CD4-positive, alpha-beta memory T cell (primary cell): ENCODE measurements around the gene LAMB2. TPM values are rescaled to one million over a fixed set of nuclear protein-coding genes. Genes with fewer than 3 reads are reported as not detected.

Experiments
- CTCF ChIA-PET: fragments of 350-600 bp; sonication (Branson Sonifier 250); formaldehyde crosslinking; loops from one replicate; lab custom pipeline; 2021; ENCODE audit warnings: inconsistent platforms; ENCODE audit not compliant: partially characterized antibody; lab: Charles Lee
- POLR2A ChIA-PET: fragments of 350-600 bp; sonication (Branson Sonifier 250); formaldehyde crosslinking; loops from one replicate; lab custom pipeline; 2021; ENCODE audit not compliant: partially characterized antibody; lab: Charles Lee
- DNase-seq, 5 donors: peaks; one replicate each; pipeline versions ENCODE4 v3.0.0 to v3.0.0-alpha.2; 2020 to 2022; ENCODE audit warnings: mixed read lengths in 1 of 5
- H3K27ac ChIP-seq: one replicate; pipeline ENCODE4 v1.7.0; 2013; ENCODE audit warnings: low read depth, low read length
- H3K27me3 ChIP-seq: 2 replicates; pipeline ENCODE4 v1.7.0; 2013; ENCODE audit warnings: mild to moderate bottlenecking, low read length, moderate library complexity; ENCODE audit not compliant: insufficient read depth
- H3K36me3 ChIP-seq: 2 replicates; pipeline ENCODE4 v1.7.0; 2013; ENCODE audit warnings: mild to moderate bottlenecking, low read length, moderate library complexity; ENCODE audit not compliant: insufficient read depth
- H3K4me1 ChIP-seq: 2 replicates; pipeline ENCODE4 v1.7.0; 2013; ENCODE audit warnings: mild to moderate bottlenecking, low read length, moderate library complexity; ENCODE audit not compliant: insufficient read depth
- H3K4me3 ChIP-seq, 2 donors: one replicate each; pipeline ENCODE4 v1.7.0; 2013; ENCODE audit warnings: low read length in 2 of 2, mild to moderate bottlenecking in 1 of 2
- H3K9me3 ChIP-seq, 2 donors: one replicate each; pipeline ENCODE4 v1.7.0; 2013; ENCODE audit warnings: low read length in 2 of 2, control low read depth in 1 of 2; ENCODE audit not compliant: control insufficient read depth in 1 of 2
- H3K27ac Mint-ChIP-seq, 7 donors: one replicate each; pipeline ENCODE4 v1.8.0; 2020 to 2021; ENCODE audit warnings: mixed read lengths in 7 of 7, mild to moderate bottlenecking in 6 of 7, inconsistent platforms in 3 of 7, moderate library complexity in 3 of 7
- H3K27me3 Mint-ChIP-seq, 2 donors: one replicate each; pipeline ENCODE4 v1.8.0; 2020 to 2021; ENCODE audit warnings: mixed read lengths in 2 of 2
- H3K36me3 Mint-ChIP-seq, 2 donors: one replicate each; pipeline ENCODE4 v1.8.0; 2020 to 2021; ENCODE audit warnings: mixed read lengths in 2 of 2, inconsistent platforms in 1 of 2, mild to moderate bottlenecking in 1 of 2
- H3K4me1 Mint-ChIP-seq, 4 donors: one replicate each; pipeline ENCODE4 v1.8.0; 2020 to 2021; ENCODE audit warnings: mixed read lengths in 4 of 4, mild to moderate bottlenecking in 1 of 4
- H3K4me3 Mint-ChIP-seq, 8 donors: one replicate each; pipeline ENCODE4 v1.8.0; 2020 to 2021; ENCODE audit warnings: mixed read lengths in 8 of 8, mild to moderate bottlenecking in 7 of 8, moderate library complexity in 6 of 8, inconsistent platforms in 3 of 8
- H3K9me3 Mint-ChIP-seq, 8 donors: one replicate each; pipeline ENCODE4 v1.8.0; 2020 to 2021; ENCODE audit warnings: mixed read lengths in 8 of 8, mild to moderate bottlenecking in 5 of 8, inconsistent platforms in 3 of 8, moderate library complexity in 1 of 8
- intact Hi-C: fragments of 100-400 bp; cut with micrococcal nuclease; formaldehyde crosslinking; loops from one replicate; pipeline ENCODE4 v1.15.1; 2023
- polyA plus RNA-seq, 2 donors: library from polyadenylated mRNA; unstranded; fragments of 300-500 nt; fragmentation: Illumina TruSeq; gene quantifications; one replicate each; pipeline ENCODE4 v1.2.3, GENCODE V29; 2021
- total RNA-seq, 2 experiments: library from RNA; stranded (reverse); gene quantifications; one replicate each; pipeline ENCODE4 v1.2.3, GENCODE V29; 2021

Gene LAMB2
- total and polyA plus RNA-seq, 4 experiments from 2014 or later = 1.1 TPM; not detected in 3

- H3K27ac ChIP-seq = peak overlapping the region; percentile 92
- Mint-ChIP-seq H3K4me1 (peaks cover 7 to 37% (median 22%) of the 10 kb centered on the region in 4 donors), H3K36me3 (peaks cover 29 to 35% of the 10 kb centered on the region in 2 donors), H3K4me3 (peak overlapping the region in 6 of 8 donors; percentile 64 to 90 (median 90)), H3K27me3 (no peaks in the 10 kb centered on the region), H3K27ac (peak overlapping the region in 3 of 7 donors; percentile 47 to 93 (median 82)), H3K9me3 (no peaks in the 10 kb centered on the region)
- ChIA-PET CTCF (interaction anchor here (3.2 kb wide), 2 partner anchors 26 to 131 kb away, joined by 17 to 24 read pairs; partner anchors contain the start of genes P4HTM and QRICH1), POLR2A (interaction anchor here (2.9 to 5.9 kb wide), 3 partner anchors 12 to 131 kb away, joined by 12 to 105 read pairs (median 66); partner anchors contain the start of genes QARS1 and QRICH1)
- H3K4me3 ChIP-seq = no peak overlapping the region
- peaks cover 40% of the 10 kb centered on the region for H3K36me3 ChIP-seq
- H3K9me3 ChIP-seq = no peaks in the 10 kb centered on the region
- peaks cover 26% of the 10 kb centered on the region for H3K4me1 ChIP-seq
- intact Hi-C loops = no loop called here
- DNase-seq = no peak
- no peaks in the 10 kb centered on the region for H3K27me3 ChIP-seq
Measured at GRCh38 chr3:49119036-49119435, 13.8 kb downstream of the LAMB2 start.

GRCh38 chr3:49112262-49112661 is 20.6 kb downstream of the LAMB2 start:
- intact Hi-C loops = no loop called here
- no peaks in the 10 kb centered on the region for H3K9me3 ChIP-seq
- H3K4me3 ChIP-seq = no peak overlapping the region
- no peak overlapping the region for H3K27ac ChIP-seq
- no peaks in the 10 kb centered on the region for H3K27me3 ChIP-seq
- peaks cover 44 to 69% of the 10 kb centered on the region in 2 donors for H3K36me3 Mint-ChIP-seq
- no peaks in the 10 kb centered on the region for H3K27me3 Mint-ChIP-seq
- no peak overlapping the region for H3K27ac Mint-ChIP-seq
- ChIA-PET POLR2A (no interaction called here), CTCF (no interaction called here)
- peaks cover 75% of the 10 kb centered on the region for H3K36me3 ChIP-seq
- no peaks in the 10 kb centered on the region for H3K4me1 ChIP-seq
- no peaks in the 10 kb centered on the region for H3K9me3 Mint-ChIP-seq
- no peak overlapping the region for H3K4me3 Mint-ChIP-seq
- DNase-seq = peak in 1 of 5 donors; percentile 25
- peaks cover 0 to 9% (median 3%) of the 10 kb centered on the region in 4 donors for H3K4me1 Mint-ChIP-seq

- peak in 1 of 5 donors; percentile 32 for DNase-seq
- H3K4me3 ChIP-seq = no peak overlapping the region
- no peak overlapping the region for H3K27ac ChIP-seq
- H3K27me3 ChIP-seq = no peaks in the 10 kb centered on the region
- Mint-ChIP-seq H3K9me3 (no peaks in the 10 kb centered on the region), H3K4me1 (peaks cover 0 to 9% (median 2%) of the 10 kb centered on the region in 4 donors), H3K27ac (no peak overlapping the region), H3K36me3 (peaks cover 40 to 65% of the 10 kb centered on the region in 2 donors), H3K27me3 (no peaks in the 10 kb centered on the region), H3K4me3 (no peak overlapping the region)
- H3K36me3 ChIP-seq = peaks cover 66% of the 10 kb centered on the region
- H3K4me1 ChIP-seq = no peaks in the 10 kb centered on the region
- intact Hi-C loops = no loop called here
- CTCF ChIA-PET = interaction anchor here (1.4 kb wide), 1 partner anchor 9 kb away, joined by 3 read pairs; no protein-coding TSS in a partner anchor
- POLR2A ChIA-PET = interaction anchor here (1.5 to 9.7 kb wide), 2 partner anchors 10 to 18 kb away, joined by 8 to 66 read pairs; partner anchors contain the start of genes QRICH1 and USP19
- no peaks in the 10 kb centered on the region for H3K9me3 ChIP-seq
Measured at GRCh38 chr3:49111347-49111746, 21.5 kb downstream of the LAMB2 start.

- peaks cover 0 to 12% (median 3%) of the 10 kb centered on the region in 4 donors for H3K4me1 Mint-ChIP-seq
- Histone ChIP-seq H3K4me1 (no peaks in the 10 kb centered on the region), H3K36me3 (peaks cover 61% of the 10 kb centered on the region), H3K27me3 (no peaks in the 10 kb centered on the region), H3K4me3 (no peak overlapping the region), H3K27ac (no peak overlapping the region), H3K9me3 (no peaks in the 10 kb centered on the region)
- H3K27me3 Mint-ChIP-seq = no peaks in the 10 kb centered on the region
- DNase-seq = no peak
- intact Hi-C loops = no loop called here
- no peak overlapping the region for H3K4me3 Mint-ChIP-seq
- POLR2A ChIA-PET = interaction anchor here (1.5 to 9.7 kb wide), 2 partner anchors 11 to 17 kb away, joined by 8 to 66 read pairs; partner anchors contain the start of genes QRICH1 and USP19
- H3K27ac Mint-ChIP-seq = no peak overlapping the region
- CTCF ChIA-PET = interaction anchor here (1.0 to 1.4 kb wide), 2 partner anchors 9 to 123 kb away, joined by 3 read pairs; no protein-coding TSS in a partner anchor
- peaks cover 35 to 59% of the 10 kb centered on the region in 2 donors for H3K36me3 Mint-ChIP-seq
- H3K9me3 Mint-ChIP-seq = no peaks in the 10 kb centered on the region
Measured at GRCh38 chr3:49110780-49111179, 22.1 kb downstream of the LAMB2 start.

- H3K27ac ChIP-seq = no peak overlapping the region
- peaks cover 16% of the 10 kb centered on the region for H3K4me1 ChIP-seq
- intact Hi-C loops = no loop called here
- H3K27me3 Mint-ChIP-seq = no peaks in the 10 kb centered on the region
- H3K4me3 ChIP-seq = no peak overlapping the region
- ChIA-PET CTCF (interaction anchor here (1.7 kb wide), 1 partner anchor 63 kb away, joined by 5 read pairs; the partner anchor contains the start of gene KLHDC8B), POLR2A (interaction anchor here (1.6 to 9.7 kb wide), 3 partner anchors 13 to 15 kb away, joined by 8 to 122 read pairs (median 66); partner anchors contain the start of genes QRICH1 and USP19)
- no peaks in the 10 kb centered on the region for H3K27me3 ChIP-seq
- no peaks in the 10 kb centered on the region for H3K9me3 Mint-ChIP-seq
- H3K27ac Mint-ChIP-seq = no peak overlapping the region
- DNase-seq = peak in 1 of 5 donors; percentile 26
- peaks cover 19 to 48% of the 10 kb centered on the region in 2 donors for H3K36me3 Mint-ChIP-seq
- H3K9me3 ChIP-seq = no peaks in the 10 kb centered on the region
- peaks cover 12 to 28% (median 21%) of the 10 kb centered on the region in 4 donors for H3K4me1 Mint-ChIP-seq
- peaks cover 38% of the 10 kb centered on the region for H3K36me3 ChIP-seq
- no peak overlapping the region for H3K4me3 Mint-ChIP-seq
Measured at GRCh38 chr3:49108346-49108745, 24.5 kb downstream of the LAMB2 start.

GRCh38 chr3:49104427-49105291 is 28.2 kb downstream of the LAMB2 start, which contains the start of gene QARS1:
Gene QARS1, minus strand, starts transcription at chr3:49104757. Its CDS starts 24 bp downstream, at chr3:49104733.
- Histone ChIP-seq H3K9me3 (no peaks in the 10 kb centered on the region), H3K4me1 (peaks cover 21% of the 10 kb centered on the region), H3K36me3 (peaks cover 34% of the 10 kb centered on the region), H3K27ac (peak within 1 kb of the TSS; percentile 92), H3K4me3 (peak within 1 kb of the TSS; percentile 64 to 94), H3K27me3 (no peaks in the 10 kb centered on the region)
- CTCF ChIA-PET = interaction anchor here (1.1 to 2.5 kb wide), 3 partner anchors 10 to 16 kb away, joined by 3 to 17 read pairs (median 9); partner anchors contain the start of genes QRICH1 and USP19
- peak within 1 kb of the TSS; percentile 94 to 99 (median 98) for H3K27ac Mint-ChIP-seq
- intact Hi-C loops = loop anchor here (1.0 kb wide), 2 partner anchors 10 to 16 kb away; partner anchors contain the start of genes QRICH1 and USP19
- peak; percentile 86 to 93 (median 88) for DNase-seq
- no peaks in the 10 kb centered on the region for H3K9me3 Mint-ChIP-seq
- peak within 1 kb of the TSS; percentile 96 to 99 (median 98) for H3K4me3 Mint-ChIP-seq
- no peaks in the 10 kb centered on the region for H3K27me3 Mint-ChIP-seq
- peaks cover 12 to 38% (median 26%) of the 10 kb centered on the region in 4 donors for H3K4me1 Mint-ChIP-seq
- peaks cover 32 to 48% of the 10 kb centered on the region in 2 donors for H3K36me3 Mint-ChIP-seq
- POLR2A ChIA-PET = interaction anchor here (0.9 to 9.7 kb wide), 9 partner anchors 11 to 236 kb away, joined by 3 to 122 read pairs (median 4); partner anchors contain the start of genes IMPDH2, NDUFAF3, QRICH1 and USP19
